ENCODE data around the gene CADPS2.

The CADPS2 gene

DNA sequence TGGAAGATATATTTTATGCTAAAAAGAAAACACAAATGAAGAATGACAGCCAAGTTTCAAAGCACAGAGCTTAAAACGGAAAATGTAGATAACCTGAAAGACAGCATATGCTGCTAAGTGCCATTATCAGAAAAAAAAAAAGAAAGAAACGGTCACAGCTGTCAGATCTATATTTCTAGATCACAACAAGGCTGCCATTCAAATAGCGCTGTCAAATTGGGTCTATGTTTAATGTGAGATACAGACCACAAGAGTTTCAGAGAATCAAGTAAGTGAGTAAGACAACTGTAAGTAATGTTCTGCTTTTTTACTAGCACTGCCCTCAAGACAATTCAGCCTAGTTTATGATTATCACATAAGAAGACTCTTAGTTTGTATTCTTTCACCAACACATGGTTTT is 117.4 kb downstream of the CADPS2 start:
- DNase-seq (ENCODE audit: low read depth): no peak

DNA sequence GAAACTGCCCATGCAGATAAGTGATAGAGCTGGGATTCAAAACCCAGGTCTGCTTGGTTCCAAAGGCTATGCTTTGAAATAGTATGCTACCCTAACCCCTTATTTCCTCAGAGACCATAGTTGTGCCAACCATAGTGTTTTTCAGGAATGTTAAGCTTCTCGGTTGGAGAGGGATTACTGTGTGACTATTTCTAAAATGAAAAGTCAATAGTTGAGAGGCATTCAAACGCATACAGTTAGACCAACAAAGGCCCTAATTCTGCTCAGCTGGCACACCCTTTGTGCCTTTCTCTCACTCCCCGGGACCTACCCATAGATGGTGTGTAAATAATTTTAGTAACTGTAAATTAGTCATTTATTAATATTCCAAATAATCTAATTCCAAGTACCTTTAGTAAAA is 118.9 kb downstream of the CADPS2 start:
- no peak for DNase-seq (ENCODE audit: low read depth)

DNA sequence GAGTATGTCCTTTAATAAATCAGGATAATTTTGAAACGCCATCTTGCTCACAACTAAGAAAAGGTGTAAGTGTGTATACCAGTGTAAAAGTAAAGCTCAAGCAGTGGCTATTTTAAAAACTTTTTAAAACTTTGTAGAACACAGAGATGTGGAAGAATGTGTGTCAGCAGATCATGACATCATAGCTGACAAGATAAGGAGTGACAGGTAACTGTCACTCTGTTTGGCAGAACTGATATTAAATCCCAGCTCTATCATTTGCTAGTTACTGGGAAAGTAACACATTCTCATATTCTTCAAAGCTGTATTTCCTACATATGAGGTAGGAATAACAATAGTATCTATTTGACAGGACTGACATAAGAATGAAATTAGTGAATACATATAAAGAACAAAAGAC is 119.7 kb downstream of the CADPS2 start:
- DNase-seq (ENCODE audit: low read depth): no peak

DNA sequence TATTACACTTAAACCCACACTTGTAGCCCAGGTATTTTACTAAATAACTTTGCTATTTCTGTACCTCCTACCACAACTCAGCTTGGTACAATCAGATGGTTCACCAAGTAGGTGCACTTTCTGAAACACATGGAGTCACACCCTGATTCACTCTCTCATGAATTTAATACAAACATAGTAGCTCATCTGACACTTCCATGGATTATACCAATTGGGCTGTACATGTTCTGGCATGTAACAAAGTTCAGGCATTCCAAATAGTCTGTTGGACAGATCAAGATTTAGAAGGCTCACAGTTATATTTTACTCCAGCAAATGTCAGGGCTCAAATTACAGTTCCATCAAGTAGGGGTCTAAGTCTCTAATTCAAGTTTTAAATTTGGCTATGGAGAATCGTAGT is 121.4 kb downstream of the CADPS2 start:
- DNase-seq (ENCODE audit: low read depth): no peak

DNA sequence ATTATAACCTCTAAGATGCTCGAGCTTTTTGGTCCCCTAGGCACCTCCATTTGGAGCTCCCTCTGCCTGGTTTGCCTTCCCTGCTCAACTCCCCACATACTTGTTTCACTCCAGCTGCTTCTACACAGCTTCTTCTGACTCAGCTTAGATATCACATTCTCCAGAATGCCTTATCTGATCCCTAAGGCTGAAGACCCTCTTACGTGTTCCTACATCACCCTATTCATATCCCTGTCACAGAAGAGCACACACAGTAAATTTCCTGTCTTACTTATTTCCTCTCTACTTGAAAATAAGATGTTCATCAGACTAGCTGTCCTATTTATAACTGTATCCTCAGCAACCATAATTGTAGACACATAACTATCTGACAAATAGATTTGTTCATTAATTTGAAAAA is 122.2 kb downstream of the CADPS2 start:
- no peak for DNase-seq (ENCODE audit: low read depth)

DNA sequence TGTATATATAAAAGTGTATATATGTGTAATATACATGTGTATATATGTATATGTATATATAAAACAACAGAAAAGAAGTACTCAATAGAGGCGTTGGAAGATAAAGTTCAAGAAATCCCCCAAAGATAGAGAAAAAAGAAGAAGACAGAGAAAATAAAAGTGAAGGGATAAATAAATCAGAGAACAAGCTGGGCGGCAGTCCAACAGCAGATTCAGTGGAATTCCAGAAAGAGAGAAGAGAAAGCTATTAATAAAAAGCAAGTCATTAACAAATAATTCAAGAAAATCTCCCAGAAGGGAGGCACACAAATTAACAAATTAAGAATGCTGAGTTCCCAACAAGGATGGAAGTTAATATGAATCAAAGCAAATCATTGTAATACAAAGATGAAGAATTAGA is 124.2 kb downstream of the CADPS2 start:
- no peak for DNase-seq (ENCODE audit: low read depth)

DNA sequence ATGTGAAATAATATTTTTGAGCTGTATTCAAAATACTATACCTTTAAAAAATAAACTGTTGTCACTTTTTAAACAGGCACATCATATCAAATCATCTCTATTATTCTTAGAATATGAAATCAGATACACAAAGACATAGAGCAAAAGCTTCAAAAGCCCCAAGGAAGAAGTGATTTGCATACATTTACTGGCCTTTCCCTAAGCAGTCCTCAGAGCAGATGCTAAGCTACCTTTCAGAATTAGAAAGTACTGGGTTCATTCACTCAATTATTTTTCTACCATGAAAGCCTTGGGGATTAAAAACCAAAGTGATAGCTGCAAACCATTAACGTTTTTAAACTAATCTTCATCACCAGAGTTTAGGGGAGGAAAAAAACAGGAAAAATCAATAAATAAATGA is 127.8 kb downstream of the CADPS2 start:
- no peak for DNase-seq (ENCODE audit: low read depth)

DNA sequence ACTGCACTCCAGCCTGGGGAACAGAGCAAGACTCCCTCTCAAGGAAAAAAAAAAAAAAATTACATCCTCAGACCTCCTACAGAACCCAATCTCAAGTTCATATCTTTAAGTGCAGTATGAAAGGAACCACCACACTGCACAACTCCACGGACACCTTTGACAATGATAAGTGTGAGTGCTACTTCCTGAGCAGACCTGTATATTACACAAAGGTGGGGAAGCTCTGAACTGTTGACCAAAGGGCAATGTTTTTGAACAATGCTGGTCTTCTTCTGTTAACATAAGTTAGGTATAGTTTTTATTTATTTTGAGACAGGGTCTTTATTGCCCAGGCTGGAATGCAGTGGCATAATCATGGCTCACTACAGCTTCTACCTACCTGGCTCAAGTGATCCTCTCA is 129.4 kb downstream of the CADPS2 start:
- no peak for DNase-seq (ENCODE audit: low read depth)

DNA sequence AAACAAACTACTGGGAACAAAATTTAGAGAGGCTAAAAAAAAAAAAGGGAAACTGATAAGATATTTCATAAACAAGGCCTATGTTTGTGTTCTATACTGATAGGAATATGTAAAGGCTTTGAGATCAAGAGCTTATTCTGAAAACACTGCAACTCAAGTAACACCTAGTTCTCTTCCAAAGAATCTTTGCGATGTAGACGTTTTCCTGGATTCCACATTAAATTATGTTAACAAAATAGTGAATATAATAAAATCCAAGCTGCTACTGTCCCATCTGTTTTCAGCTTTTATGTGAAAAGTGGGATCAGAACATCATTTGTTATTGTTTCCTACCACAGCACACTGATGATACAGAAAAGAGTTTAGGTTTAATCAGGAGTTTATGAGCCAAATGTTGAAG is 130.6 kb downstream of the CADPS2 start:
- DNase-seq (ENCODE audit: low read depth): no peak

DNA sequence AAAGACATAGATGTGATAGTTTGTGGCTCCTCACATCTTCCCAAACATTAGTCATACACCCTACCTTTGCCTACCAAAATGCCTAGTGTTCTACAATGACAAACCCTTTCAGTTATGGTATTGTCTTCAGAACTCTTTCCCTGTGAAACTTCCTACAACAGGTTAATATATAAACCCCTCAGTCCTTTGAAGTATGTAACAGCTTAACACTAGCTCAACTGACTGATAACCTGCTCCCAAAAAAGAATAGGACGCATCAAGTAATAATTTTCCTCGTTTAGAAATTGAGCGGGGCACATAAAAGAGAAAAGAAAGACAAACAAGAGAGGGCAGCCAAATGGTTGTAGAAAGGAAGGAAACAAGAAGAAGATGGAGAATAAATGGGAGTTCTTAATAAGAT is 133.7 kb downstream of the CADPS2 start:
- DNase-seq (ENCODE audit: low read depth): no peak

DNA sequence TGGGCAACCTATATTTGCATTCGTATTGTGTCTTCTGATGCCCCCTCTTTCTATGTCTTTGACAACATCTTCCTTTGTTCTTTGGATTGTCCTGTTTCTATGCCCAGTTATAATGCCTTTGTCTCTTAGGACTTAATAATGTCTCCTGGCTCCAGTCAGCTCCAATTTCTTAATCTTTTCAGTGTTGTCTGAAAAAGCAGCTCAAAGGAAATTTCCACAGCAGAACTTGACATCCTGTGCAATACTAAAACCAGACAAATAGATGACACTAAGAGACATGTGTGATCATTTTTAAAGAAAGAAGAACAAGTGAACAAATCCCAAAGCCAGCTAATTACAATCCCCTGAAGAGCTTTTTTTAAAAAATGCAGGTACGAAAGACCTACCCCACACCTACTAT is 135.9 kb downstream of the CADPS2 start:
- DNase-seq (ENCODE audit: low read depth): no peak

DNA sequence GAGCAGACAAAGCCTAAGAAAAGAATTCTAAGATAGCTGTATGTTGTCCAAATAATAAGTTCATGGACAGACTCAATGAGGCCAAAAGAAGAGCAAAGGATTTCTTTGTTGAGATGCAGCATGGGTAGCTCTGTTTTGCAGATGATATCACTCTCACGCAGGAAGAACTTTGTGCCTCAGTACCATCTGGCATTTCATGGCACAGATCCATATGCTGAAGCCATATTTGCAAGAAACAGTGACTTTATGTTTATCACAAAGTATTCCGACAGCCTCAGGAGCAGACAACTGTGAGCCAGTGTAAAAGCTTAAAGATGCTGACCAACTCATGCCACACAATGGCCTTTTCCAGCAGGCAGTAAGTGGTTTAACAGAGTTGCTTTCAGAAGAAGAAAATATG is 138.1 kb downstream of the CADPS2 start:
- no peak for DNase-seq (ENCODE audit: low read depth)

DNA sequence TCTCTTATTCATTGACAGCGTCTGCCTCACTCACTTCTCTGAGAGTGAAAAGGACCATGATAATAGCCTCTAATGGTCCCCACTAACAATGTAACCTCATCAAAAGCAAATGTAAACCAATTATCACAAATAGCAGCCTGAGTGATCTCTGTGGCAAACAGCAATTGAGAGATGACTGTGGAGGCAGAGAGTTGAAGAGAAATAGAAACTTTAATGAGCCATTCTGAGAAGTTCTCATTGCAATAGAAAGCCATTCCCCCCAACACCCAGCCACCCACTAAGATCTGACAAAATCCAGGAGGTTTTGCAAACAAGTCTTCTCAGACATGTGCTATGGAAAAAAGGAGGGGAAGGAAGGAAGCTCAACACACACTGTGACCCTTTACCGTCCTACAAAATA is 139.3 kb downstream of the CADPS2 start:
- DNase-seq (ENCODE audit: low read depth): no peak

DNA sequence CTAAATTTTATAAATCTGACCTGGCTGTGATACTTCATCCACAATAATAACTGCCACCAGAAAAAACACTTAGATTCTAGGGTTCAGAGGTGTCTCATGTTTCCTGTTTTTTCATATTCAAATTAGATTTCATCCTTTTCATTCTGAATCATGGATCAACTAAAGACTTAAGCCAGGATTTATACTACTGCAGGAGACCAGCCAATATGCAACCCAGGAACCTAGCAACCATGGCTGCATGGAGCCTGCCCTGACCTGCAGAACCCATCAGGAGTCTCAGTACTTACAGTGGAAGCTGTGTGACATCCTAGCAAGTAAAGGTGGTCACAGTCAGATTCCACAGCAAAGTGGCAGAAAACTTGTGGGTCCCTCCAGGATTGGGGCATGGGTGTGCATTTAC is 143.0 kb downstream of the CADPS2 start:
- no peak for DNase-seq (ENCODE audit: low read depth)

DNA sequence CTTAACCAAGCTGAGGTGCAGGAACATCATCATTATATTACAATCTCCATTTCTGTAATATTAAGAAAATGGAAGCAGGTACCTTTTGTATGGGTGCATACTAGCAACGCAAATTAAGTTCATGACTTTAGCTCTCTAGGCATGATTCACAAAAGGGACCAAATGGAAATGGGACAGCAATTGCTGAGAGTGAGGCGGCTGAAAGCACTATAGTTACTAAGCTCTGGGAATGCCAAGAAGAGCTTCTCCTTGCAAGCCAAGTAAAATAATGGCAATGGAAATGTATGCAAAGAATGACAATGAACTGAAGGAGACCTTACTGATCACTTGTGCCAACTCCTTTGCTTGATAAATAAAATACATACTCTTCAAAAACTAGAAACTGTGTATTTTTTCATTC is 147.3 kb downstream of the CADPS2 start:
- no peak for DNase-seq (ENCODE audit: low read depth)

DNA sequence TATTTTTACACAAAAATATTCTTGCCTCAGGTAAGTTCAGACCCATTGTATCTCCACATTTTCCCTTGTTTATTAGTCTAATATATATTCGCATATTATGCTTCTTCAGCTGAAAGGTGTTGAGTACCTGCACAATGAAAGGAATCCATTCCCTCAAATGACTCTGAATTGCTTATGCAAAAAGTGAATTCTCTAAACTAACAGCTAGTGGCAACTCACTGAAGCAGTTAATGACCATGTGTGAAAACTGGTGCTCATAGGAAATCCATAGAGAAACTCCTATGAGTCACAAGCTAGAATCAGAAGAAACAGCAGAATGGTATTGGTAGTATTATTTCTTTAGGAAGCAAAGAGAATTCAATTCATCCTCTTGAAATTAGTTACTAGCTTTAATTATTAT is 150.1 kb downstream of the CADPS2 start:
- DNase-seq (ENCODE audit: low read depth): no peak

DNA sequence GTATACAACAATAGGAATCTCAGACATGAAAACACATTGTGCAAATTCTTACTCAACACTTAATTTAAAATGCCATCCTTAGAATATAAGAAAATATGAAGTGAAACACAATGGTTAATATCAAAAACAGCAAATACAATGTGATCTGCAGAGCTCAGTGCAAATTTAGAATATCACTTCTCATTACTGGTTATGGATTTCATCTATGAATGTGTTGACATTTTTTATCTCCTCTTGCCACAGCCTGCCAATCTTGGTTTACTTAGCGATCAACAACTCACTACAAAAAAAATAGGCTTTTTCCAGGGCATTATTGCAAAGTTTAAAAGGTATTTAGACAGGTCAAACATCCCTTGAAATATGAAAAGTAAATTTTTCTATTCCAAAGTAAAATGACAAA is 158.5 kb downstream of the CADPS2 start:
- DNase-seq (ENCODE audit: low read depth): no peak

DNA sequence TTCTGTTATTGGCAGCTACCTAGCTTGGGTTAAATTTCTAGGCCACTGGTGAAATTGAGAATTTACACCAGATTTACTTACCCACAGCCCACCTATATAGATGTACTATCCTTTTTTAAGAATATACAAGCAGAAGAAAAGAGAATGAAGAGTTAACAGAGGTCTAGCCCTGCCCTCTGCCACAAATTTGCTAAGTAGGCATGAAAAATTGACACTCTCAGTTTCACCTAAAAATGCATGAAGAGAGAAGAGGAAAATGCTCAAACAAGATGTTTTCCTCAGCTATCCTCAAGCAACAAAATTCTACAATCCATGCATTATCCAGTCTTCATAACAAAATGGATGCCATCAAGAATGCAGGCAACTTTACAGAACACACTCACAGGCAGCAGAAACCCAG is 158.9 kb downstream of the CADPS2 start:
- DNase-seq (ENCODE audit: low read depth): no peak

DNA sequence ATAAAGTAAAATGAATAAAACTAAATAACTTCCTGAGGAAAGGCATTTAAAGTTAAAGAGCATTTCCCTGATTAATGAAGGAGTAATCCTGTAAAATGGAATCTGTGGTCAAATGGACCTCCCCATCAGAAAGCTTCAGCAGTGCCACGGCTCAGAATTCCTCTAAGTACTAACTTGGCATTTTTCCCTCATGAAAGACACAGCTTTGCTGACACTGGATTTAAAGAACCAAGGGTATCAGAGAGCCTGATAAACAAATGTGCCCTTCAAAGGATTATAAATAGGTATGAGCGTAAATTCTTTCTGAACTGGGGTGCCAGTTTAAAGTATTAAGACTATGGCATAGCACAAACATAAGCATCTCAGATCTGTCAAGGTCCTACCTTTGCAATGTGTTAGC is 159.4 kb downstream of the CADPS2 start:
- DNase-seq (ENCODE audit: low read depth): no peak

DNA sequence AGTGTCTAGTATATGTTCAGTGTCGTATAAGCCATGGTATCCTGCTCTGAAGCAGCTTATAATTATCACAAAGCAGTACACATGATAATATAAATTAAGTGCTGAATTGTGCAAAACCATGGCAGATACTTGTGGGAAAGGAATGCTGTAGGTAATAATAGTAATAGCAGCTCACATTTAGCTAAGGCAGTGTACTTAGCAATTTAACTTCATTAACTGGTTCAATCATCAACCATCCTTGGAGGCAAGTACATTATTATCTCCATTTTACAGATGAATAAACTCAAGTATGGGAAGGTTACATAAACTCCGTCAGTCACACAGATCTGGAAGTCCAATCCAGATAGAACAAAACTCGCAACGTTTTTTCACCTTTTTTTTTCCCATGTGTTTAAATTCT is 161.9 kb downstream of the CADPS2 start:
- no peak for DNase-seq (ENCODE audit: low read depth)

DNA sequence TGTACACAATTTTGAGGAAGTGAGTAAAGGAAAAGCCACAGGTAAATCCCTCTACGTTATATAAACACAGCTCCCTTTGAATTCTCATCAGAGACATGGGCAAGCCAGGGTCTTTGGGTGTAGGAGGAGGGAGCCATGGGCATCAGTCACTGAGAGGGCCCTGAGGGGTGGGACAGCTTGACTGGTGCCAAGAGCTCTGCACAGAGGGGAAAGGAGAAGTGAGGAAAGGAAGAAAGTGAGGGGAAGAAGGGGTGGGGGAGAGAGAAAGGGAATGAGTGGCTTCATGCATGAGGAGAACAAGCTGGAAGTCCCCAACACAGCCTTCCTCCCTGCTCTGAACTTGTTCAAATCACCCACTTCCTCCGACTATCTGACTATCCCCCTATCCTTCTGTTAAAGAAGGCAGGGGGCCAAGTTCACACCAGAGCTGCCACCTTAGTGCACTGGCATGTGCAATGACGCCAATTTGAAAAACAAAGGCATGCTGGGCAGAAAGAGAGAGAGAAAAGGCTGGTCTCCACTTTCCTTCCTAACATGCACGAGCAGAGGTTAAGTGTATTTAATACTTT is 167.2 kb downstream of the CADPS2 start:
- DNase-seq (ENCODE audit: low read depth): no peak

DNA sequence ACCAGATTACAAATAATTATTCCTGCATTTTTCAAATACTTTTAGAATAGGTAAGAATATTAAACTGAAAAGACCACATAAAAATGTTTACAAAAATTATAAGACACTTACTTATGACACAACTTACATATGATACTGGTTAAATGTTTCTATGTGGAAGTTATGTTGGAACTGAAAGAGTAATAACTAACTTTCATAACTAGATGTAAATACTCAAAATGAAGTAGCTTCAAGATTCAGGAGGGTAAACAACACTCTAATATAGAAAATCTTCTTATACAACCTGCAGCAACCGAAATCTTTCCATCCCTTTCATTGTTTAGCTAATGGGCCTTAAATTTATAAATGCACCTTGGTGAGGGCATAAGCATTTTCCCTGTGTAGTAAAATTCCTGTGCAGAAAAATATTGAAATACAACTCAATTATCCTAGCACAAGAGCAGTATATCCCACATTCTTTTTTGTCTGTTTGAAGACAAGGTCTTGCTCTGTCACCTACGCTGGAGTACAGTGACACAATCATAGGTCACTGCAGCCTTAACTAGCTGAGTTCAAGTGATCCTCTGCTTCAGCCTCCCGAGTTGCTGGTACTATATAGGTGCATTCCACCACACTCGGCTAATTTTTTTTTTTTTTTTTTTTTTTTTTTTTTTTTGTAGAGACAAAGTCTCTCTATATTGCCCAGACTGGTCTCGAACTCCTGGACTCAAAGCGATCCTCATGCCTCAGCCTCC is 168.7 kb downstream of the CADPS2 start:
- no peak for DNase-seq (ENCODE audit: low read depth)

DNA sequence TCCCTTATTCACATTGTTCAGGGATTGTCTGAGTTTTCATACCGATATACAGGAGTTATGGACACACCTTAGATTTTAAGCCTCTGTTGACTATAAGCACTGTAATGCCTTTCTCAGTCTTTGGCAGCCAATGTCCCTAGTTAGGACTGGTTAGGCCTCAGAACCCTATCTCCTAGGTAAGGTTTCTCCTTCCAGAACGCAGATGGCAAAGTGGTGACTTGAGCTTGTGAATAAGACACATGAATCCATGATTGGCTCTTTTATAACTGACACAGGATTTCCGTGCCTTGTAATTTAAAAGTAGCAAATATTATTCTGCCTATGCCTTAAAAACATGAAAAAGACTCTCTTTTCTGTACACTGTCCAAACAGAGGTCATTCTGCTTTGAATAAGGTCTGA is 171.1 kb downstream of the CADPS2 start:
- no peak for DNase-seq (ENCODE audit: low read depth)

DNA sequence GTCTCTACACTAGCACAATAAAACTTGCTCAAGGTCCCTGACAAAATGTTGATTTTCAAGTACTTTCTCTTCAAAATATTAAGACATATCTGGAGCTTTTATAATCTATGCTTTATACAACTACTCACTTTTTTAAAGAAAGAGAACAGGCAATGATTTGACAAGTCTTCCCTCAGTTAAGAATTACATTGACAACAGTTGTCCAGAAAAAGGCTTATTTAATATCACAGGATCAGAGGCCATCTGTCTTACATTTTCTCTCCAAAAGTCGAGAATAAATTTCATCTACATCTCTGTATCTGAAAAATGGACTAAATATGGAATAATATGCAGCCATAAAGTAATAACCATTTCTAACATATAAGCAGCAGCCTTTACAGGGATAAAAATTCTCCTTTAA is 175.3 kb downstream of the CADPS2 start:
- DNase-seq (ENCODE audit: low read depth): no peak

All from non-pigmented ciliary epithelial cell (primary cell).